Ishikawa (cell line): ENCODE results near the gene RNF152.

Experiments
- CREB1 ChIP-seq: IDR thresholded peaks from 2 replicates; pipeline ENCODE4 v1.6.1; 2012; ENCODE audit warnings: low read depth
- EGR1 ChIP-seq: IDR thresholded peaks from 2 replicates; pipeline ENCODE4 v1.6.1; 2012
- EP300 ChIP-seq: IDR thresholded peaks from 2 replicates; pipeline ENCODE4 v1.6.1; 2012; ENCODE audit warnings: borderline replicate concordance
- FOXM1 ChIP-seq: IDR thresholded peaks from 2 replicates; pipeline ENCODE4 v1.6.1; 2012; ENCODE audit warnings: low read depth, borderline replicate concordance
- MAX ChIP-seq: IDR thresholded peaks from 2 replicates; pipeline ENCODE4 v1.6.1; 2012
- NFIC ChIP-seq: IDR thresholded peaks from 2 replicates; pipeline ENCODE4 v1.6.1; 2012
- RAD21 ChIP-seq: IDR thresholded peaks from 2 replicates; pipeline ENCODE4 v1.6.1; 2012; ENCODE audit warnings: low read depth
- TAF1 ChIP-seq: IDR thresholded peaks from 2 replicates; pipeline ENCODE4 v1.6.1; 2012; ENCODE audit warnings: low read depth, mild to moderate bottlenecking
- TCF12 ChIP-seq: IDR thresholded peaks from 2 replicates; pipeline ENCODE4 v1.6.1; 2012; ENCODE audit warnings: low read depth
- TEAD4 ChIP-seq: IDR thresholded peaks from 2 replicates; pipeline ENCODE4 v1.6.1; 2012
- YY1 ChIP-seq: IDR thresholded peaks from 2 replicates; pipeline ENCODE4 v1.6.1; 2012; ENCODE audit warnings: low read depth
- ZBTB7A ChIP-seq: IDR thresholded peaks from 2 replicates; pipeline ENCODE4 v1.6.1; 2012; ENCODE audit warnings: low read depth
- TF ChIP-seq, protein P1 (sequence below): IDR thresholded peaks from 2 replicates; pipeline ENCODE4 v1.6.1; 2012
- TF ChIP-seq, protein P2 (sequence below): IDR thresholded peaks from 2 replicates; pipeline ENCODE4 v1.6.1; 2012; ENCODE audit warnings: low read depth, mild to moderate bottlenecking

Gene RNF152

GRCh38 chr18:61825386-61825785, 67.4 kb downstream of the RNF152 start:
- TF ChIP-seq, protein P1, sequence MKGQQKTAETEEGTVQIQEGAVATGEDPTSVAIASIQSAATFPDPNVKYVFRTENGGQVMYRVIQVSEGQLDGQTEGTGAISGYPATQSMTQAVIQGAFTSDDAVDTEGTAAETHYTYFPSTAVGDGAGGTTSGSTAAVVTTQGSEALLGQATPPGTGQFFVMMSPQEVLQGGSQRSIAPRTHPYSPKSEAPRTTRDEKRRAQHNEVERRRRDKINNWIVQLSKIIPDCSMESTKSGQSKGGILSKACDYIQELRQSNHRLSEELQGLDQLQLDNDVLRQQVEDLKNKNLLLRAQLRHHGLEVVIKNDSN, result no peak
- TF ChIP-seq CREB1 (no peak), YY1 (no peak), MAX (no peak), RAD21 (no peak), EGR1 (no peak), TCF12 (no peak), ZBTB7A (no peak), EP300 (no peak), NFIC (no peak), TAF1 (no peak)
- TF ChIP-seq, protein P2, sequence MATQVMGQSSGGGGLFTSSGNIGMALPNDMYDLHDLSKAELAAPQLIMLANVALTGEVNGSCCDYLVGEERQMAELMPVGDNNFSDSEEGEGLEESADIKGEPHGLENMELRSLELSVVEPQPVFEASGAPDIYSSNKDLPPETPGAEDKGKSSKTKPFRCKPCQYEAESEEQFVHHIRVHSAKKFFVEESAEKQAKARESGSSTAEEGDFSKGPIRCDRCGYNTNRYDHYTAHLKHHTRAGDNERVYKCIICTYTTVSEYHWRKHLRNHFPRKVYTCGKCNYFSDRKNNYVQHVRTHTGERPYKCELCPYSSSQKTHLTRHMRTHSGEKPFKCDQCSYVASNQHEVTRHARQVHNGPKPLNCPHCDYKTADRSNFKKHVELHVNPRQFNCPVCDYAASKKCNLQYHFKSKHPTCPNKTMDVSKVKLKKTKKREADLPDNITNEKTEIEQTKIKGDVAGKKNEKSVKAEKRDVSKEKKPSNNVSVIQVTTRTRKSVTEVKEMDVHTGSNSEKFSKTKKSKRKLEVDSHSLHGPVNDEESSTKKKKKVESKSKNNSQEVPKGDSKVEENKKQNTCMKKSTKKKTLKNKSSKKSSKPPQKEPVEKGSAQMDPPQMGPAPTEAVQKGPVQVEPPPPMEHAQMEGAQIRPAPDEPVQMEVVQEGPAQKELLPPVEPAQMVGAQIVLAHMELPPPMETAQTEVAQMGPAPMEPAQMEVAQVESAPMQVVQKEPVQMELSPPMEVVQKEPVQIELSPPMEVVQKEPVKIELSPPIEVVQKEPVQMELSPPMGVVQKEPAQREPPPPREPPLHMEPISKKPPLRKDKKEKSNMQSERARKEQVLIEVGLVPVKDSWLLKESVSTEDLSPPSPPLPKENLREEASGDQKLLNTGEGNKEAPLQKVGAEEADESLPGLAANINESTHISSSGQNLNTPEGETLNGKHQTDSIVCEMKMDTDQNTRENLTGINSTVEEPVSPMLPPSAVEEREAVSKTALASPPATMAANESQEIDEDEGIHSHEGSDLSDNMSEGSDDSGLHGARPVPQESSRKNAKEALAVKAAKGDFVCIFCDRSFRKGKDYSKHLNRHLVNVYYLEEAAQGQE, result no peak

- TF ChIP-seq ZBTB7A, result no peak
- TF ChIP-seq TCF12, result no peak
- TF ChIP-seq, protein P1, result no peak
- TF ChIP-seq, protein P2, result no peak
- TF ChIP-seq CREB1, result no peak
- TF ChIP-seq YY1, result no peak
- TF ChIP-seq MAX, result no peak
These were observed 68.0 kb downstream of the RNF152 start for GRCh38 chr18:61824733-61825363.

- TF ChIP-seq TEAD4 (no peak), NFIC (no peak), EGR1 (no peak), RAD21 (no peak), FOXM1 (no peak), ZBTB7A (no peak)
- TF ChIP-seq, protein P1, result no peak
These were observed 69.2 kb downstream of the RNF152 start for GRCh38 chr18:61823595-61823994.

DNA sequence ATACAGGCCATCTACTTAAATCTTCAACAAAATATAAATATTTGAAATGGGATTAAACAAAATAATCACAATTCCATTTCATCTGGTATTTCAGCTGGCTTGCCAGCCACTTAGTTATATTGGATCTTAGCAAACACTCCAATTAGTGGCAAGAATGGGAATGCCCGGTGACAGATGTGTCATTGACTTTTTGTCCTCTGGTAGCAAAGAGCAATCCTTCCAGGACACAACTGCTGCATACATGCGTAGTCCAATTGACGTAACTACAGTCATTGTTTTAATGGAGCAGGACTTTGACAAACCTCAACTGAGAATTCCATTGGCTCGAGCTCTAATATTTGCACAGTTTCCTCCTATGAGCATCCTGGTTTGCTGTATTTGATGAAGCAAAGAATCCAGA, 69.9 kb downstream of the RNF152 start:
- no peak for TF ChIP-seq ZBTB7A
- TF ChIP-seq YY1, result no peak
- TF ChIP-seq, protein P1, result no peak
- TF ChIP-seq TCF12, result no peak
- TF ChIP-seq EP300, result no peak
- no peak for TF ChIP-seq MAX
- no peak for TF ChIP-seq TEAD4

- TF ChIP-seq RAD21 (no peak), EP300 (no peak), CREB1 (no peak), NFIC (no peak), EGR1 (no peak), TEAD4 (no peak)
- TF ChIP-seq, protein P2, result no peak
These were observed 71.1 kb downstream of the RNF152 start for GRCh38 chr18:61821748-61822147.
